Lower leg skin (tissue), 3 donors: Measurements from ENCODE around the gene PRDM11.

ENCODE experiments used
- POLR2A ChIP-seq, 2 donors: fragments of 450-650 bp; IDR thresholded peaks; one replicate each; pipeline ENCODE4 v1.6.1; 2016 to 2017; ENCODE audit warnings: antibody characterized with exemption in 2 of 2, mild to moderate bottlenecking in 1 of 2, moderate library complexity in 1 of 2
- TF ChIP-seq, protein P1 (sequence below), 3 donors: fragments of 450-650 bp; IDR thresholded peaks; one replicate each; pipeline ENCODE4 v1.5.1; 2016; ENCODE audit warnings: antibody characterized with exemption in 3 of 3, mild to moderate bottlenecking in 3 of 3, moderate library complexity in 2 of 3

DNA sequence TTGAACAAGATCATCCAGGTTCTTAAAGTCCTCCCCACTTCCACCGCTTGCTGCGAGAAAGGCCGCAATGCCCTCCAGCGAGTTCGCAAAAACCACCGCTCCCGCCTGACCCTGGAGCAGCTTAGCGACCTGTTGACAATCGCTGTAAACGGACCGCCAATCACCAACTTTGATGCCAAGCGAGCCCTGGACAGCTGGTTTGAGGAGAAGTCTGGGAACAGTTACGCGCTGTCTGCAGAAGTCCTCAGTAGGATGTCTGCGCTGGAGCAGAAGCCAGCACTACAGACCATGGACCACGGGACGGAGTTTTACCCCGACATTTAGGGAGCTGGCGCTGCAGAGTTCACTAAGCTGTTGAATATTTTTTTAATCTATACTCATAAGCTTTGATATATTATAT lies 81.4 kb downstream of the PRDM11 start:
- TF ChIP-seq, protein P1, sequence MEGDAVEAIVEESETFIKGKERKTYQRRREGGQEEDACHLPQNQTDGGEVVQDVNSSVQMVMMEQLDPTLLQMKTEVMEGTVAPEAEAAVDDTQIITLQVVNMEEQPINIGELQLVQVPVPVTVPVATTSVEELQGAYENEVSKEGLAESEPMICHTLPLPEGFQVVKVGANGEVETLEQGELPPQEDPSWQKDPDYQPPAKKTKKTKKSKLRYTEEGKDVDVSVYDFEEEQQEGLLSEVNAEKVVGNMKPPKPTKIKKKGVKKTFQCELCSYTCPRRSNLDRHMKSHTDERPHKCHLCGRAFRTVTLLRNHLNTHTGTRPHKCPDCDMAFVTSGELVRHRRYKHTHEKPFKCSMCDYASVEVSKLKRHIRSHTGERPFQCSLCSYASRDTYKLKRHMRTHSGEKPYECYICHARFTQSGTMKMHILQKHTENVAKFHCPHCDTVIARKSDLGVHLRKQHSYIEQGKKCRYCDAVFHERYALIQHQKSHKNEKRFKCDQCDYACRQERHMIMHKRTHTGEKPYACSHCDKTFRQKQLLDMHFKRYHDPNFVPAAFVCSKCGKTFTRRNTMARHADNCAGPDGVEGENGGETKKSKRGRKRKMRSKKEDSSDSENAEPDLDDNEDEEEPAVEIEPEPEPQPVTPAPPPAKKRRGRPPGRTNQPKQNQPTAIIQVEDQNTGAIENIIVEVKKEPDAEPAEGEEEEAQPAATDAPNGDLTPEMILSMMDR (IDR thresholded peaks at IDR 0.05), result no peak
- TF ChIP-seq POLR2A (IDR thresholded peaks at IDR 0.05), result no peak
